HEK293T (cell line): Measurements from ENCODE around the gene SH2D3A.
"Not testable (repeated sequence)": the region's sequence is repeated elsewhere in the genome, so short reads cannot be mapped to it uniquely, and the experiment has no call there.

Experiments used
- CTCF ChIA-PET: fragments of 350-600 bp; formaldehyde crosslinking; extraction: SDS; loops from one replicate; lab custom pipeline; 2021; ENCODE audit warnings: antibody characterized with exemption, inconsistent platforms; lab: Yijun Ruan, JAX
- POLR2A ChIA-PET: fragments of 350-600 bp; formaldehyde crosslinking; extraction: SDS; loops from one replicate; lab custom pipeline; 2020; ENCODE audit warnings: antibody characterized with exemption, inconsistent platforms; lab: Yijun Ruan, JAX
- DNase-seq: peaks from one replicate; pipeline ENCODE4 v3.0.0; 2012; ENCODE audit warnings: mixed read lengths; ENCODE audit errors: extremely low spot score
- ARNT ChIP-seq: fragments of 450-650 bp; IDR thresholded peaks from 2 replicates; pipeline ENCODE4 v1.6.1; 2017; ENCODE audit warnings: mild to moderate bottlenecking
- BHLHE40 ChIP-seq: fragments of 450-650 bp; IDR thresholded peaks from 2 replicates; pipeline ENCODE4 v1.6.1; 2016; ENCODE audit warnings: mild to moderate bottlenecking, moderate library complexity, borderline replicate concordance
- CTBP1 ChIP-seq: fragments of 450-650 bp; IDR thresholded peaks from 2 replicates; pipeline ENCODE4 v1.6.1; 2016; ENCODE audit warnings: borderline replicate concordance
- ELF4 ChIP-seq: fragments of 450-650 bp; IDR thresholded peaks from 2 replicates; pipeline ENCODE4 v1.6.1; 2017; ENCODE audit warnings: antibody characterized with exemption
- FOXA1 ChIP-seq: fragments of 450-650 bp; IDR thresholded peaks from 2 replicates; pipeline ENCODE4 v1.6.1; 2016; ENCODE audit warnings: mild to moderate bottlenecking
- FOXK2 ChIP-seq: fragments of 450-650 bp; IDR thresholded peaks from 2 replicates; pipeline ENCODE4 v1.6.1; 2016; ENCODE audit warnings: mild to moderate bottlenecking
- FOXM1 ChIP-seq: fragments of 450-650 bp; IDR thresholded peaks from 2 replicates; pipeline ENCODE4 v1.6.1; 2017; ENCODE audit warnings: mild to moderate bottlenecking, borderline replicate concordance
- HDGF ChIP-seq: fragments of 450-650 bp; IDR thresholded peaks from 2 replicates; pipeline ENCODE4 v1.6.1; 2017; ENCODE audit warnings: antibody characterized with exemption, borderline replicate concordance
- L3MBTL2 ChIP-seq: fragments of 450-650 bp; conservative IDR thresholded peaks from 2 replicates; pipeline ENCODE4 v1.6.1; 2016; ENCODE audit warnings: mild to moderate bottlenecking
- LEF1 ChIP-seq: fragments of 450-650 bp; IDR thresholded peaks from 2 replicates; pipeline ENCODE4 v1.6.1; 2017; ENCODE audit warnings: mild to moderate bottlenecking, borderline replicate concordance
- NFRKB ChIP-seq: fragments of 450-650 bp; IDR thresholded peaks from 2 replicates; pipeline ENCODE4 v1.6.1; 2016; ENCODE audit warnings: mild to moderate bottlenecking, moderate library complexity
- PKNOX1 ChIP-seq: fragments of 450-650 bp; IDR thresholded peaks from 2 replicates; pipeline ENCODE4 v1.6.1; 2016
- SP1 ChIP-seq: fragments of 450-650 bp; IDR thresholded peaks from 2 replicates; pipeline ENCODE4 v1.6.1; 2017
- SUZ12 ChIP-seq: fragments of 450-650 bp; IDR thresholded peaks from 2 replicates; pipeline ENCODE4 v1.6.1; 2016; ENCODE audit warnings: mild to moderate bottlenecking
- TARDBP ChIP-seq: fragments of 450-650 bp; IDR thresholded peaks from 2 replicates; pipeline ENCODE4 v1.6.1; 2016
- ZNF384 ChIP-seq: fragments of 450-650 bp; IDR thresholded peaks from 2 replicates; pipeline ENCODE4 v1.6.1; 2016

Gene SH2D3A

GRCh38 chr19:6765738-6766356 lies 1.4 kb downstream of the SH2D3A start:
- no peak for DNase-seq
- TF ChIP-seq HDGF (no peak), FOXM1 (no peak), FOXK2 (no peak), SP1 (no peak), CTBP1 (no peak), SUZ12 (no peak), PKNOX1 (no peak), L3MBTL2 (no peak), ELF4 (no peak), TARDBP (no peak)
- POLR2A ChIA-PET, result no interaction called here
- CTCF ChIA-PET, result no interaction called here

- POLR2A ChIA-PET, DNase-seq, CTCF ChIA-PET: not testable (repeated sequence)
- TF ChIP-seq ZNF384, result peak; percentile 49; the same call in 1 of the 2 replicates
These were observed 4.9 kb downstream of the SH2D3A start for GRCh38 chr19:6762253-6762797.

GRCh38 chr19:6761053-6761676 lies 6.1 kb downstream of the SH2D3A start:
- peak; percentile 55 for DNase-seq
- CTCF ChIA-PET, result no interaction called here
- POLR2A ChIA-PET, result no interaction called here
- no peak for TF ChIP-seq FOXM1
- peak; percentile 95 for TF ChIP-seq PKNOX1

GRCh38 chr19:6760606-6761005 lies 6.6 kb downstream of the SH2D3A start:
- ChIA-PET CTCF (no interaction called here), POLR2A (no interaction called here)
- TF ChIP-seq HDGF (no peak), BHLHE40 (no peak), ZNF384 (no peak), ARNT (no peak), FOXA1 (no peak), LEF1 (no peak), CTBP1 (no peak), ELF4 (no peak), SP1 (no peak), FOXM1 (no peak), FOXK2 (no peak)
- no peak for DNase-seq

GRCh38 chr19:6754653-6755463 lies 12.4 kb downstream of the SH2D3A start:
- TF ChIP-seq FOXA1 (no peak), SP1 (no peak), LEF1 (no peak), ZNF384 (no peak)
- POLR2A ChIA-PET, result no interaction called here
- no peak for DNase-seq
- CTCF ChIA-PET, result no interaction called here

GRCh38 chr19:6754136-6754535 lies 13.1 kb downstream of the SH2D3A start:
- CTCF ChIA-PET, result no interaction called here
- TF ChIP-seq CTBP1, result no peak
- TF ChIP-seq ZNF384, result no peak
- TF ChIP-seq FOXK2, result no peak
- TF ChIP-seq NFRKB, result no peak
- POLR2A ChIA-PET, result no interaction called here

GRCh38 chr19:6753178-6754031 lies 13.8 kb downstream of the SH2D3A start:
- ChIA-PET CTCF (no interaction called here), POLR2A (no interaction called here)
- DNase-seq, result peak; percentile 75
- TF ChIP-seq CTBP1 (no peak), HDGF (no peak)

More at GRCh38 chr19:6754136-6754535, 13.1 kb downstream of the SH2D3A start:
- no peak for DNase-seq
